Neural progenitor cell (in vitro differentiated cells): Measurements from ENCODE around the gene SGO2.

Source experiments
- EZH2 ChIP-seq: fragments of 200-600 bp; sonication (generic); IDR thresholded peaks from 2 replicates; pipeline ENCODE4 v1.6.1; 2017; ENCODE audit warnings: antibody characterized with exemption, mild to moderate bottlenecking, moderate library complexity
- EZH2phosphoT487 ChIP-seq: fragments of 200-600 bp; sonication (generic); IDR thresholded peaks from 2 replicates; pipeline ENCODE4 v1.6.1; 2017; ENCODE audit warnings: antibody characterized with exemption
- TF ChIP-seq, protein P1 (sequence below): fragments of 200-600 bp; sonication (generic); IDR thresholded peaks from 2 replicates; pipeline ENCODE4 v1.5.1; 2017; ENCODE audit warnings: antibody characterized with exemption, mild to moderate bottlenecking

- TF ChIP-seq, protein P1, sequence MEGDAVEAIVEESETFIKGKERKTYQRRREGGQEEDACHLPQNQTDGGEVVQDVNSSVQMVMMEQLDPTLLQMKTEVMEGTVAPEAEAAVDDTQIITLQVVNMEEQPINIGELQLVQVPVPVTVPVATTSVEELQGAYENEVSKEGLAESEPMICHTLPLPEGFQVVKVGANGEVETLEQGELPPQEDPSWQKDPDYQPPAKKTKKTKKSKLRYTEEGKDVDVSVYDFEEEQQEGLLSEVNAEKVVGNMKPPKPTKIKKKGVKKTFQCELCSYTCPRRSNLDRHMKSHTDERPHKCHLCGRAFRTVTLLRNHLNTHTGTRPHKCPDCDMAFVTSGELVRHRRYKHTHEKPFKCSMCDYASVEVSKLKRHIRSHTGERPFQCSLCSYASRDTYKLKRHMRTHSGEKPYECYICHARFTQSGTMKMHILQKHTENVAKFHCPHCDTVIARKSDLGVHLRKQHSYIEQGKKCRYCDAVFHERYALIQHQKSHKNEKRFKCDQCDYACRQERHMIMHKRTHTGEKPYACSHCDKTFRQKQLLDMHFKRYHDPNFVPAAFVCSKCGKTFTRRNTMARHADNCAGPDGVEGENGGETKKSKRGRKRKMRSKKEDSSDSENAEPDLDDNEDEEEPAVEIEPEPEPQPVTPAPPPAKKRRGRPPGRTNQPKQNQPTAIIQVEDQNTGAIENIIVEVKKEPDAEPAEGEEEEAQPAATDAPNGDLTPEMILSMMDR, result no peak
- TF ChIP-seq EZH2phosphoT487, result no peak
- TF ChIP-seq EZH2, result no peak
Observed at GRCh38 chr2:200586644-200586975, 60.6 kb downstream of the SGO2 start.
